Ishikawa (cell line): ENCODE data around the gene NMUR1.

ENCODE experiments used
- CEBPB ChIP-seq: IDR thresholded peaks from 2 replicates; pipeline ENCODE4 v1.6.1; 2012
- CREB1 ChIP-seq: IDR thresholded peaks from 2 replicates; pipeline ENCODE4 v1.6.1; 2012; ENCODE audit warnings: low read depth
- EP300 ChIP-seq: IDR thresholded peaks from 2 replicates; pipeline ENCODE4 v1.6.1; 2012; ENCODE audit warnings: borderline replicate concordance
- FOXM1 ChIP-seq: IDR thresholded peaks from 2 replicates; pipeline ENCODE4 v1.6.1; 2012; ENCODE audit warnings: low read depth, borderline replicate concordance
- MAX ChIP-seq: IDR thresholded peaks from 2 replicates; pipeline ENCODE4 v1.6.1; 2012
- NFIC ChIP-seq: IDR thresholded peaks from 2 replicates; pipeline ENCODE4 v1.6.1; 2012
- RAD21 ChIP-seq: IDR thresholded peaks from 2 replicates; pipeline ENCODE4 v1.6.1; 2012; ENCODE audit warnings: low read depth
- REST ChIP-seq: IDR thresholded peaks from 2 replicates; pipeline ENCODE4 v1.6.1; 2012; ENCODE audit warnings: low read depth, mild to moderate bottlenecking
- TAF1 ChIP-seq: IDR thresholded peaks from 2 replicates; pipeline ENCODE4 v1.6.1; 2012; ENCODE audit warnings: low read depth, mild to moderate bottlenecking
- TCF12 ChIP-seq: IDR thresholded peaks from 2 replicates; pipeline ENCODE4 v1.6.1; 2012; ENCODE audit warnings: low read depth
- USF1 ChIP-seq: IDR thresholded peaks from 2 replicates; pipeline ENCODE4 v1.6.1; 2012
- YY1 ChIP-seq: IDR thresholded peaks from 2 replicates; pipeline ENCODE4 v1.6.1; 2012; ENCODE audit warnings: low read depth
- ZBTB7A ChIP-seq: IDR thresholded peaks from 2 replicates; pipeline ENCODE4 v1.6.1; 2012; ENCODE audit warnings: low read depth

GRCh38 chr2:231482806-231483391 lies 47.3 kb downstream of the NMUR1 start:
- TF ChIP-seq CREB1 (no peak), NFIC (no peak), MAX (no peak), CEBPB (no peak), RAD21 (peak; percentile 56; the same call in 1 of the 2 replicates), EP300 (no peak), REST (no peak), FOXM1 (no peak), YY1 (no peak), ZBTB7A (0 out of 2 replicates have a peak, but pooled peaks have one; percentile 52), TAF1 (no peak), TCF12 (no peak), USF1 (no peak)
